Testis (tissue), 3 donors: ENCODE measurements around the gene MRPS23. TPM values are rescaled to one million over a fixed set of nuclear protein-coding genes. Genes with fewer than 3 reads are reported as not detected.

Source experiments
- polyA plus RNA-seq: library from polyadenylated mRNA; stranded (reverse); fragments of 350-450 nt; fragmentation: Illumina TruSeq; extraction: RNeasy Lipid Tissue Mini Kit (QIAGEN cat#74804); gene quantifications from one replicate; pipeline ENCODE4 v1.2.3, GENCODE V29; 2014; ENCODE audit warnings: low read depth, low replicate concordance; ENCODE audit not compliant: insufficient read depth
- small RNA-seq, 2 donors: library from RNA; depleted of rRNA; stranded (forward); fragments of <200 nt; gene quantifications; one replicate each; pipeline ENCODE3, GENCODE V24; 2016
- total RNA-seq, 2 donors: library from RNA; depleted of rRNA; stranded (reverse); fragments of >200 nt; gene quantifications; one replicate each; pipeline ENCODE4 v1.2.3, GENCODE V29; 2016

The MRPS23 gene
- total and polyA plus RNA-seq, 3 donors from 2014 or later, result 14.1 to 57.4 (median 25.1) TPM

Small RNA genes lying within 50 kb of the gene (small RNA-seq; reads per million reads assigned to genes)
- 0 reads per million in 2 donors for gene RN7SKP94

Other genes starting within 250 kb of the MRPS23 start
- gene CCDC182, start 104.7 kb downstream of the MRPS23 start, total RNA-seq, result 10 to 100 TPM; 12.5 to 25.8 TPM
- gene CCDC182, start 104.7 kb downstream of the MRPS23 start, polyA plus RNA-seq, result 33.2 TPM
- gene CUEDC1, start 105.4 kb upstream of the MRPS23 start, total RNA-seq, result 1 to 10 TPM; 6.5 to 8.6 TPM
- 13.3 TPM for gene CUEDC1, start 105.4 kb upstream of the MRPS23 start, polyA plus RNA-seq
- gene VEZF1, start 138.2 kb upstream of the MRPS23 start, total RNA-seq, result 10 to 100 TPM; 58.6 TPM
- gene VEZF1, start 138.2 kb upstream of the MRPS23 start, polyA plus RNA-seq, result 54.8 TPM
- gene SRSF1, start 157.2 kb upstream of the MRPS23 start, total RNA-seq, result 100 to 1,000 TPM; 150 to 159 TPM
- 128 TPM for gene SRSF1, start 157.2 kb upstream of the MRPS23 start, polyA plus RNA-seq
- 10 to 100 TPM; 33.6 to 36.7 TPM for gene DYNLL2, start 233.4 kb upstream of the MRPS23 start, total RNA-seq
- gene DYNLL2, start 233.4 kb upstream of the MRPS23 start, polyA plus RNA-seq, result 52.7 TPM